GM19438 (cell line): ENCODE measurements around the gene SLC17A5.
"Not testable (repeated sequence)": the region's sequence is repeated elsewhere in the genome, so short reads cannot be mapped to it uniquely, and the experiment has no call there.

Source experiments
- ATAC-seq: cut with Tn5 transposase; IDR thresholded peaks from one replicate; pipeline ENCODE4 v1.9.1; 2021; ENCODE audit warnings: low read depth; ENCODE audit not compliant: unreplicated experiment

The SLC17A5 gene

DNA sequence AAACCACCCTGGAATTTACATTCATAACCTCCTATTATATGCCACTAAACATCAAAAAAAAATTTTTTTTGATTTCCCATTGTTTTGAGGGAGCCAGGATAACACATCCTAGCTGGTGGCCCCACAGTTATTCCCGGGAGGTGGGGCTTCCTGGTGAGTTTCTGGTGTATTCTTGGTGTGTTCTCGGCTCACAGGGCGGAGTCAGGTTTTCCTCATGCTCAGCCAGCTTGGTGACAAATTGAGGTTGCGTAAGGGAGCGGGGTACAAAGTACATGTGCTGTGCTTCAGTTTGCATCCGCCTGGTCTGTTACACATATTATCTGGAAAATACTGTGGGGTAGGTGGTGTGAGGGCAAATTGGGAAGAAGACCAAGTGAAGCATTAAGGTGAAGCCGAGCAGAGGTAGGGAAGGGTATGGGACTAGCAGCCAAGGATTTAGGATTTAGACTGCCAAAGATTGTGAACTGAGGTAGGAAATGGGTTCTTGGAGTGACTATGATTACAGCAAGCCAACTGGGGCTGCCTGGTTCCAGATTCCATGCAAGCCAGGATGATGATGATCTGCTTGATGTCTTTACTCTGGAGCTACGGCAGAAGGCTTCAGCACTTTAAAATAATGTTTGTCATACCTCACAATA lies 86.7 kb downstream of the SLC17A5 start:
- no peak for ATAC-seq

DNA sequence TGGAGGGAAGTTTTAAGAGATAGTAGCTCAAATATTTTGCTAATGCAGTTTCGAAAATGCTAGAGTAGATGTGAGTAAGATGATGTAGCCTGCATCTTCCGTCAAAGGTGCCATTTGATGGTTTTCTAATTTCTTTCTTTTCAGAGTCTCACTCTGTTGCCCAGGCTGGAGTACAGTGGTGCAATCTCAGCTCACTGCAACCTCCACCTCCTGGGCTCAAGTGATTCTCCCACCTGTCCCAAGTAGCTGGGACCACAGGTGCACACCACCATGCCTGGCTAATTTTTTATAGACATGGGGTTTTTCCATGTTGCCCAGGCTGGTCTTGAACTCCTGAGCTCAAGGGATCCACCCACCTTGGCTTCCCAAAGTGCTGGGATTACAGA lies 87.3 kb downstream of the SLC17A5 start:
- not testable (repeated sequence) for ATAC-seq

DNA sequence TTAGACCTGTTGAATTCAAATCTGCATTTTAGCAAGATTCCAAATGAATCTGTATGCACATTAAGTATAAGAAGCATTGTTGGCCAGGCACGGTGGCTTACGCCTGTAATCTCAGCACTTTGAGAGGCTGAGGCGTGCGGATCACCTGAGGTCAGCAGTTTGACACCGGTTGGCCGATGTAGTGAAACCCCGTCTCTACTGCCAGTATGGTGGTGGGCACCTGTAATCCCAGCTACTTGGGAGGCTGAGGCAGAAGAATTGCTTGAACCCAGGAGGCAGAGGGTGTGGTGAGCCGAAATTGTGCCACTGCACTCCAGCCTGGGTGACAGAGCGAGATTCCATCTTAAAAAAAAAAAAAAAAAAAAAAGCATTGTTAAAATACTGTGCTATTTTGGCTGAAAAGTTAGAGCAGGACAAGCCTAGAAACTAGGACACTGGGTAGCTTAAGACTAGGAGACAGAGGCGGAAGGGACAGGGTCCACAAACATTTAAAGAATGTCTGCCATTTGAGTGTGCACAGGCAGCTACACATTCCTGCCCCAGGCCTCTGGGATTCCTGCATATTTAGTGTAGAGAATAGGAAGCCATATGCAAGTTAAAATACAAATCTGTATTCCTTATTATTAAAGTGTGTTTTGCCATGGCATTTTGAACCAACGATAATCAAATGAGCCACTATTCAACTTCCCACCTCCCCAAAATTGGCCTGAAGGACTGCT lies 87.9 kb downstream of the SLC17A5 start:
- no peak for ATAC-seq

DNA sequence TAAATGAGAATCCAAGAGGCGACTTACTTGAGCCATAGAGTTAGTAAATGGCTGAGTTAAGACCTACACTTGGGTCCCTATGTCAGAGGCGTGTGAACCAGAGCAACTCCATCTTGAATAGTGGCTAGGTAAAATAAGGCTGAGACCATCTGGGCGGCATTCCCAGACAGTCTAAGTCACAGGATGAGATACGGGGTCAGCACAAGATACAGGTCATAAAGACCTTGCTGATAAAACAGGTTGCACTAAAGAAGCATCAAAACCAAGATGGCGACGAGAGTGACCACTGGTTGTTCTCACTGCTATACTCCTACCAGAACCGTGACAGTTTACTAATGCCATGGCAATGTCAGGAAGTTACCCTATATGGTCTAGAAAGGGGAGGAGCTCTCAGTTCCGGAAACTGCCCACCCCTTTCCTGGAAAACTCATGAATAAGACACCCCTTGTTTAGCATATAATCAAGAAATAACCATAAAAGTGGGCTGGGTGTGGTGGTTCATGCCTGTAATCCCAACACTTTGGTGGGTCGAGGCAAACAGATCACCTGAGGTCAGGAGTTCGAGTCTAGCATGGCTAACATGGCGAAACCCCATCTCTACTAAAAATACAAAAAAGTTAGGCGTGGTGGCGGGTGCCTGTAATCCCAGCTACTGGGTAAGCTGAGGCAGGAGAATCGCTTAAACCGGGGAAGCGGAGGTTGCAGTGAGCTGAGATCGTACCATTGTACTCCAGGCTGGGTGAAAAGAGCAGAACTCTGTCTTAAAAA lies 89.0 kb downstream of the SLC17A5 start:
- no peak for ATAC-seq

DNA sequence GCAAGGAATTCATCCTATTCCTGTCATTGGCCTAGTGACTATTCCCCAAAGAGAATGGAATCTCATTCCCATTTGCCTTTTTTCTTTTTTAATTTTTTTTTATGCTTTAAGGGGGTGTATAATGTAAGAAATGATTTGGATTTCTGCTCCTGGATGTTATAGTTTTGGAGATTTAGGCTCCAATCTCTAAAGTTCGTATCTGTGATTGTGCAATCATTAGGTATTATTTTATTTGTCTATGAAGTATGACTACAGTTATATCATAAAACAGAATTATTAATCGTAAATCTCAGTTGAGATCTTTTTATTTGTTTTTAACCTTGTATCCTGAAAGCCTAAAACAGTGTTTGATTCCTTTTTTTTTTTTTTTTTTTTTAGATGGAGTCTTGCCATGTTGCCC lies 91.2 kb downstream of the SLC17A5 start:
- ATAC-seq = no peak

DNA sequence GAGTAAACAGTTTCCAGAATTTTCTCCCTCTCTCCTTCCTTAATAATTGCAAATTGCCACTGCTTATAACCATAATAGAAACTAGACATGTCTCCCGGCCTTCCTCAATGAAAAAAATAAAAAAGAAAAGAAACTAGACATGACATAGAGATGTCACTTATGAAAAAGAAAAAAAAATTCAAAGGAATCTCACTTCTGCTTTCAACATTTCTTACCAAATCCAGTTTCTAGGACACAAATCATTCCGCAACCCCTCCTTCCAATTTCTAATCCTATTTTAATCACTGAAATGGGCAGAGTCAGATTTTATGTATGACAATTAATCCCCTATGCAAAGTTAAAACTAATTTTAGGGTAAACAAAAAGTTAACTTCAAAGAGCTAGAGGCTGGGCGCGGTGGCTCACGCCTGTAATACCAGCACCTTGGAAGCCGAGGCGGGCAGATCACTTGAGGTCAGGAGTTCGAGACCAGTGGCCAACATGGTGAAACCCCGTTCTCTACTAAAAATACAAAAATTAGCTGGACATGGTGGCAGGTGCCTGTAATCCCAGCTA lies 92.9 kb downstream of the SLC17A5 start:
- ATAC-seq = peak; percentile 60

DNA sequence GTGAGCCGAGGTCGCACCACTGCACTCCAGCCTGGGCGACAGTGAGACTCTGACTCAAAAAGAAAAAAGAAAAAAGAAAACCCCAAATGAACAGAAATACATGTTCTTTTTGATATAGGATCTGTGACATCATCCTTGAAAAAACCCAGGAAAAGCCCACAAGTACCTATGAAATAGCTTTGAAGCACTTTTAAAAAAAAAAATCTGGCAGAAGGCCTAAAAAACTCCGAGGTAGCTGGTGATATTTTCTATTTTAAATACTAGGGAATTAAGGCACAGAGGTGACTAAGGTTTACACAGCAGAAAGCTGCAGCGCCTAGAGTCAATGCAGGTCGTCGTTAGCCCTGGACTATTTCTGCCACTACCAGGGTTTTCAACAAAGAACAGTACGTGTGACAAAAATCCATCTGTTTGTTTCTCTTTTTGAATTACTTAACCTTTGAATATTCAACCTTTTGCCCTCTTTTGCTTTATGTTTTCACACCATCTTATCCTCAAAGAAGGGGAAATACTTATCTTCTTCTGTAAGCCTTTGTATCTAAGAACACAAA lies 93.5 kb downstream of the SLC17A5 start:
- ATAC-seq = peak; percentile 35

DNA sequence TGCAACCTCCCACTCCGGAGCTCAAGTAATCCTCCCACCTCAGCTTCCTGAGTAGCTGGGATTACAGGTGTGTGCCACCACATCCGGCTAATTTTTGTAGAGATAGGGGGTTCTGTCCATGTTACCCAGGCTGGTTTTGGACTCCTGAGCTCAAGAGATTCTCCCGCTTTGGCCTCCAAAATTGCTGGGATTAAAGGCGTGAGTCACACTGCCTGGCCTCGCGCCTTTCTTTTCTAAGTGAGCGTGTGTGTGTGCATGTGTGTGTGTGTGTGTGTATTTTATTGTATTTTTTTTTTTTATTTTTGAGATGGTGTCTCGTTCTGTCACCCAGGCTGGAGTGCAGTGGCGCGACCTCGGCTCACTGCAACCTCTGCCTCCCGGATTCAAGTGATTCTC lies 94.4 kb downstream of the SLC17A5 start:
- ATAC-seq = not testable (repeated sequence)

DNA sequence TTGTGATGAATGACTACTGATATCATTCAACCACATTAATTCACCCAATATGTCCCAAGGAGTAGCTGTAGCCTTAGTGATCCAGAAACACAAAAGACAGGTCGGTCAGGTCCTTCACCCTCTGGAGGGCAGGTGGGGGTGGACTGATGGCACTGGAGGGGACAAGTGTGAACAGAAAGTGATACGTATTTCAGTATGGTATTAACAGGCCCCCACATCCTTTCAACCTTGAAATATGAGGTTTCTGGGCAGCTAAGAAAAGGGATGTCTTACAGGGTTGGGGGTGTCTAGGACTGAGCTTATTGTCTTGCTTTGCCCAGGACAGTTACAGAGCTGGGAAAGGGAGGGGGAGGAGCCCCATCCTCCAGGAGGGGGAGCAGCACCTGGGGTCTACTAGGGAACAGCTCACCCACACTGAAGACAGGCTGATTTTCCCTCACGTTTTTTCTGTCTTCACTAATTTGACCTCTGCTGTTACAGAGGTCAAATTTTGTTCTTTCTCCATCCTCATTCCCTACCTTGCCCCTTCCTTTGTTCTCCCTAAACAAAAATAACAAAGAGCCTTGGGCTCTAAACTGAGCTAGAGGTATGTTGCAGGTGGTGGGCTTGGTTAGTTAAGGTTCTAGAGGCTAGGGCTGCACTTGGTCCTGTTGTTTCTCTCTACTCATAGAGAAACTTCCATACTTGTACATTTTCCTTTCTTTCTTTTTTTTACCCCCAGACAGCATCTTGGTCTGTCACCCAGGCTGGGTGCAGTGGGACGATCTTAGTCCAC lies 95.0 kb downstream of the SLC17A5 start:
- peak; percentile 53 for ATAC-seq

DNA sequence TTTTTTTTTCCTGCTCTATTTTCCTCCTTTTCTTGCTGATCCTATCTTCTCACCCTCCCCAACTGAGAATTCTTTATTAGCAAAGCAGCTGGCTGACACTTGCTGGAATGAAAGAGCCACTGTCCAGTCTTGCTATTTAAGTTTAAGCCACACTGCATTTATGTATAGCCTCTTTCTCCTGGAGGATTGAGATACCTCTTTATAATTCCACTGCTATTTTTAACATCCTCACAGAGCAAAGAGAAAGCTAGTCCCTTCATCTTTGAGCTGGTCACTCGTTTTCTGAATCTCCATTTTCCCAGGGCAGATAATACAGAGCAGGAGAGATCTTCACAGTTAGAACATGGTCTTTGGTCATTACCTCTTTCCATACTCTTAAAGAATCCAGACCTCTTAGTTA lies 97.0 kb downstream of the SLC17A5 start:
- ATAC-seq = no peak

DNA sequence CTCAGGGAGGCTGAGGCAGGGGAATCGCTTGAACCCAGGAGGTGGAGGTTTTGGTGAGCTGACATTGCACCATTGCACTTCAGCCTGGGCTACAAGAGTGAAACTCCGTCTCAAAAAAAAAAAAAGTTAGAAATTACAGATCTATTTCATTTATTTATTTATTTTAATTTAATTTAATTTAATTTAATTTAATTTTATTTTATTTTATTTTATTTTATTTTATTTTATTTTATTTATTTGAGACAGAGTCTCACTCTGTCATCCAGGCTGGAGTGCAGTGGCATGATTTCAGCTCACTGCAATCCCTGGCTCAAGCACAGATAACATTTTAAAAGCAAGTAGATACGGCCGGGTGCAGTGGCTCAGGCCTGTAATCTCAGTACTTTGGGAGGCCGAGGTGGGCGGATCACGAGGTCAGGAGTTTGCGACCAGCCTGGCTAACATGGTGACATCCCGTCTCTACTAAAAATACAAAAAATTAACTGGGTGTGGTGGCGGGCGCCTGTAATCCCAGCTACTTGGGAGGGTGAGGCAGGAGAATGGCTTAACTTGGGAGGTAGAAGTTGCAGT lies 98.3 kb downstream of the SLC17A5 start:
- not testable (repeated sequence) for ATAC-seq

DNA sequence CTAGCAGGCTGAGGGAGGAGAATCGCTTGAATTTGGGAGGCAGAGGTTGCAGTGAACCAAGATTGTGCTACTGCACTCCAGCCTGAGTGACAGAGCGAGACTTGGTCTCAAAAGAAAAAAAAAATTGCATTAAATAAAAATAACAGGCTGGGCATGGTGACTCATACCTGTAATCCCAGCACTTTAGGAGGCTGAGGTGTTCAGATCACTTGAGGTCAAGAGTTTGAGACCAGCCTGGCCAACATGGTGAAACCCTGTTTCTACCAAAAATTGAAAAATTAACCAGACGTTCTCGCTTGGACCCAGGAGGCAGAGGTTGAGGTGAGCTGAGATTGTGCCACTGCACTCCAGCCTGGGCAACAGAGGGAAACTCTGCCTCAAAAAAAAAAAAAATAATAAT lies 102.7 kb downstream of the SLC17A5 start:
- not testable (repeated sequence) for ATAC-seq

DNA sequence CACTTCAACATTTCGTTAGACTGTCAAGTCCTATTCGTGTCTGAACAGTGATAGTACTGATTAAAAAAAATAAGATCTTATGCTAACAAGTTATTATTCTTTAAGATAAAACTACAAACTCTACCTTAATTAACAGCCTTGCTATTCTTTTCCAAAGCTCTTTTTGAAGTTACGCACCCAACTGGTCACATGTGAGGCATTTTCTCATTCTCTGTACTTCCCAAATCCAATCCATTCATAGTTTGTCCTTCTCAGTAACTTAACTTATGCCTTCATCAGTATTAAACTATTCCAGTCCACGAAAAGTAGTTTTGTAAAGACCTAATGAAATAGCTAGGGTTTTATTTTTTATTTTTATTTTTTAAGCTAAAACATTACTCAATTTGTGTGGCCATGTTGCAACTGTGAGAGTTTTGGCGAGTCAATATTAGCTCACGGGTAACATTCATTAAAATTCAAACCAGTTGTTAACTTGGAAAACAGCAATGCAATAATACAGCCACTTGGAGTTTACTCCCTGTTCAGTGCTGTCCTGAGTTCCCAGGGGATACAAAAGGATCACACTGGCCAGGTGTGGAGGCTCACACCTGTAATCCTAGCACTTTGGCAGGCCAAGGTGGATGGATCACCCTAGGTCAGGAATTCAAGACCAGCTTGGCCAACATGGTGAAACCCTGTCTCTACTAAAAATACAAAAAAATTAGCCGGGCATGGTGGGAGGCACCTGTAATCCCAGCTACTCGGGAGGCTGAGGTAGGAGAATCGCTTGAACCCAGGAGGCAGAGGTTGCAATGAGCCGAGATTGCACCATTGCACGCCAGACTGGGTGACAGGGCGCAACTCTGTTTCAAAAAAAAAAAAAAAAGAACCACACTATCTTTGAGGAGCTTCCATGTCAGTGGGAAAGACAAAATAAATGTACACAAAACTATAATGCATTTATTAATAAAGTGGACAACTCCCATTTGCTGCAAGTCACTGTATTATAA lies 105.0 kb downstream of the SLC17A5 start:
- ATAC-seq = no peak

DNA sequence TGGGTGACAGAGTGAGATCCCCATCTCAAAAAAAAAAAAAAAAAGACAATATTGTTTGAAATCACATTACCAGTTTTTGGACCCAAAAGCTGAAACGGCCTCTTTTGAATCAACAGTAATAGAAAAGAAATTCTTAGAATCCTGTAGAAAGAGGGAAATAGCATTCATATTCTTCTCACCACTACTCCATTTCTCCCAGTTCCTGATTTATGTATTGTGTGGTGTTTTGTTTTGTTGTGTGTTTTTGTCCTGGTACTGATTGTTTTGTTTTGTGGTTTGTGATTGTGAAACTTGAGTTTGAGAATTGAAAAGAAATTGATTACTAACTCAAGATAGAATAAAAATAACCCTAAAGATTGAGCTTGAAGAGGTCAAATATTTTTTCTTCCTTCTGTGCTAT lies 106.8 kb downstream of the SLC17A5 start:
- no peak for ATAC-seq
